ENCODE results near the gene CTRB1.

DNA sequence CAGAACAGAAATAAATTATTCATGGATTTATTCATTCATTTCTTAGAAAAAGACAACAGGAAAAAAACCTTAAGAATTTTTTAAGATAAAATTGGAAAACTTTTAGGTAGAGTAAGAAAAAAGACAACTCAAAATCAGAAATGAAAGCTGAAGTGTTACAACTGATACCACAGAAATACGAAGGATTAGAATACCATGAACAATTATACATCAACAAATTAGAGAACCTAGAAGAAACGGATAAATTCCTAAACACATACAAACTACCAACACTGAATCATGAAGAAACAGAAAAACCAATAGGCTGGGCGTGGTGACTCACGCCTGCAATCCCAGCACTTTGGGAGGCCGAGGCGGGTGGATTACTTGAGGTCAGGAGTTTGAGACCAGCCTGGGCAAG is 39.6 kb upstream of the CTRB1 start:
- TF ChIP-seq, protein P1, sequence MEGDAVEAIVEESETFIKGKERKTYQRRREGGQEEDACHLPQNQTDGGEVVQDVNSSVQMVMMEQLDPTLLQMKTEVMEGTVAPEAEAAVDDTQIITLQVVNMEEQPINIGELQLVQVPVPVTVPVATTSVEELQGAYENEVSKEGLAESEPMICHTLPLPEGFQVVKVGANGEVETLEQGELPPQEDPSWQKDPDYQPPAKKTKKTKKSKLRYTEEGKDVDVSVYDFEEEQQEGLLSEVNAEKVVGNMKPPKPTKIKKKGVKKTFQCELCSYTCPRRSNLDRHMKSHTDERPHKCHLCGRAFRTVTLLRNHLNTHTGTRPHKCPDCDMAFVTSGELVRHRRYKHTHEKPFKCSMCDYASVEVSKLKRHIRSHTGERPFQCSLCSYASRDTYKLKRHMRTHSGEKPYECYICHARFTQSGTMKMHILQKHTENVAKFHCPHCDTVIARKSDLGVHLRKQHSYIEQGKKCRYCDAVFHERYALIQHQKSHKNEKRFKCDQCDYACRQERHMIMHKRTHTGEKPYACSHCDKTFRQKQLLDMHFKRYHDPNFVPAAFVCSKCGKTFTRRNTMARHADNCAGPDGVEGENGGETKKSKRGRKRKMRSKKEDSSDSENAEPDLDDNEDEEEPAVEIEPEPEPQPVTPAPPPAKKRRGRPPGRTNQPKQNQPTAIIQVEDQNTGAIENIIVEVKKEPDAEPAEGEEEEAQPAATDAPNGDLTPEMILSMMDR (conservative IDR thresholded peaks at IDR 0.05; ENCODE audit: low read depth, low read length): no peak
- TF ChIP-seq EZH2 (IDR thresholded peaks at IDR 0.05; ENCODE audit: borderline replicate concordance, low read depth, low read length, poor library complexity, severe bottlenecking): no peak
